ENCODE measurements around the gene RPS6KB2. TPM values are rescaled to one million over a fixed set of nuclear protein-coding genes. Genes with fewer than 3 reads are reported as not detected.

RPS6KB2 gene
- total and polyA plus RNA-seq, 9 of the 15 experiments (the other 6 are each of a cell fraction or from before 2014, with no cell fraction given): 0.42 to 122 (median 82.6) TPM

DNA sequence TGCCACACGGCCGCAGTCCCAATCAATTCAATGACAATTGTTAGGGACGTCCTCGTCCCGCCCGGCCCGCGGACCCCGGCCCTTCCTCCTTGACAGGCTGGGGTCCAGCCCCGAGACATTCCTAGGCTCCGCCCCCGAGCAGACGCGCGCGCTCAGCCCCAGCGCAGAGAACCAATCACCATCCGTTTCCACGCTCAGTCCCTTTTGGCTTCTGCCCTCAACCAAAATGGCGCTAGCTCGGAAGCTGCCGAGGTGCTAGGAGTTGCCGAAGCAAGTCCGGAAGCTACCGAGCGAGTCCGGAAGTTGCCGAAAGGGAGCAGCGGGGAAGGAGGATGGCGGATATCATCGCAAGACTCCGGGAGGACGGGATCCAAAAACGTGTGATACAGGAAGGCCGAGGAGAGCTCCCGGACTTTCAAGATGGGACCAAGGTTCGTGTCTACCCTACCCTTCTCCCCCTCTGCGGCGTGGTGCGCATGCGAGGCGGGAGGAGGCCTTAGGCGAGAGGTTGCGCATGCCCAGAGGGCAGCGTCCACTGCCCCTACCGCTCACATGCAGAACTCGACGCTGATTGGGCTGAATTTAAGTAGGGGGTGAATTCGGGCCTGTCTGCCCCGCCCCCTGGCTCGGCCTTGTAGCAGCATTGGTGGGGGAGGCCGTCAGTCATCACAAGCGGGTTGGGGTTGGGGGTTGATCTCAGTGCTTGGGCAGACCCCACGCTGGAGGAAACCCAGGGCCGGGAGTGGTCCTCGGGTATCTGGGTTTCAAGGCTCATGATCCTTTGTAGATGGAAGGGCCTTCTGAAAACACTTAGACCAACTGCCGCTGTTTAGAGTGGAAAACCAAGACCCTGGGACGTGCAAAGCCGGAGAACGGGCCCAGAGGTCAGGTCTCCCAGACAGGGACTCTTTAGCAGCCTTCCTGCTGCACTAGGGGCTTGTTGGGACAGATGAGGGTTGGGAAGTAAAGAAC is 54.8 kb downstream of the RPS6KB2 start, which contains the start of gene AIP (continued):
- TF ChIP-seq POU5F1 (IDR thresholded peaks at IDR 0.05; ENCODE audit: borderline replicate concordance, low read depth, low read length, partially characterized antibody): no peak
- TF ChIP-seq, protein P1, sequence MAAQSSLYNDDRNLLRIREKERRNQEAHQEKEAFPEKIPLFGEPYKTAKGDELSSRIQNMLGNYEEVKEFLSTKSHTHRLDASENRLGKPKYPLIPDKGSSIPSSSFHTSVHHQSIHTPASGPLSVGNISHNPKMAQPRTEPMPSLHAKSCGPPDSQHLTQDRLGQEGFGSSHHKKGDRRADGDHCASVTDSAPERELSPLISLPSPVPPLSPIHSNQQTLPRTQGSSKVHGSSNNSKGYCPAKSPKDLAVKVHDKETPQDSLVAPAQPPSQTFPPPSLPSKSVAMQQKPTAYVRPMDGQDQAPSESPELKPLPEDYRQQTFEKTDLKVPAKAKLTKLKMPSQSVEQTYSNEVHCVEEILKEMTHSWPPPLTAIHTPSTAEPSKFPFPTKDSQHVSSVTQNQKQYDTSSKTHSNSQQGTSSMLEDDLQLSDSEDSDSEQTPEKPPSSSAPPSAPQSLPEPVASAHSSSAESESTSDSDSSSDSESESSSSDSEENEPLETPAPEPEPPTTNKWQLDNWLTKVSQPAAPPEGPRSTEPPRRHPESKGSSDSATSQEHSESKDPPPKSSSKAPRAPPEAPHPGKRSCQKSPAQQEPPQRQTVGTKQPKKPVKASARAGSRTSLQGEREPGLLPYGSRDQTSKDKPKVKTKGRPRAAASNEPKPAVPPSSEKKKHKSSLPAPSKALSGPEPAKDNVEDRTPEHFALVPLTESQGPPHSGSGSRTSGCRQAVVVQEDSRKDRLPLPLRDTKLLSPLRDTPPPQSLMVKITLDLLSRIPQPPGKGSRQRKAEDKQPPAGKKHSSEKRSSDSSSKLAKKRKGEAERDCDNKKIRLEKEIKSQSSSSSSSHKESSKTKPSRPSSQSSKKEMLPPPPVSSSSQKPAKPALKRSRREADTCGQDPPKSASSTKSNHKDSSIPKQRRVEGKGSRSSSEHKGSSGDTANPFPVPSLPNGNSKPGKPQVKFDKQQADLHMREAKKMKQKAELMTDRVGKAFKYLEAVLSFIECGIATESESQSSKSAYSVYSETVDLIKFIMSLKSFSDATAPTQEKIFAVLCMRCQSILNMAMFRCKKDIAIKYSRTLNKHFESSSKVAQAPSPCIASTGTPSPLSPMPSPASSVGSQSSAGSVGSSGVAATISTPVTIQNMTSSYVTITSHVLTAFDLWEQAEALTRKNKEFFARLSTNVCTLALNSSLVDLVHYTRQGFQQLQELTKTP (IDR thresholded peaks at IDR 0.05; ENCODE audit: low read depth in 1 of 2, partially characterized antibody in 2 of 2): no peak
- peak; percentile 77 for TF ChIP-seq GABPA (tag; conservative IDR thresholded peaks at IDR 0.05; ENCODE audit: low read depth)
- TF ChIP-seq FOXJ2 (tag; IDR thresholded peaks at IDR 0.05): no peak
- no peak for TF ChIP-seq CEBPB (tag; IDR thresholded peaks at IDR 0.05)
- no peak for TF ChIP-seq ID3 (CRISPR knock-in tag; IDR thresholded peaks at IDR 0.05)
- TF ChIP-seq ID3 (tag; IDR thresholded peaks at IDR 0.05): peak; percentile 77; the same call in 1 of the 2 replicates
- TF ChIP-seq POLR2B (IDR thresholded peaks at IDR 0.05; ENCODE audit: low read depth, partially characterized antibody): peak; percentile 75
- TF ChIP-seq POLR2G (IDR thresholded peaks at IDR 0.05; ENCODE audit: low read depth, low read length): peak; percentile 84
- TF ChIP-seq TCFL5 (CRISPR knock-in tag; conservative IDR thresholded peaks at IDR 0.05): no peak
- TF ChIP-seq ZNF398 (CRISPR knock-in tag; IDR thresholded peaks at IDR 0.05): no peak
- no peak for TF ChIP-seq TARDBP (IDR thresholded peaks at IDR 0.05)
- TF ChIP-seq ZC3H11A (IDR thresholded peaks at IDR 0.05; ENCODE audit: low read depth, low read length): no peak
- TF ChIP-seq SFPQ (IDR thresholded peaks at IDR 0.05; ENCODE audit: low read depth, low read length): no peak
- TF ChIP-seq MYC (IDR thresholded peaks at IDR 0.05; ENCODE audit: low read depth, low read length): peak; percentile 21; the same call in 1 of the 2 replicates
- no peak for TF ChIP-seq MYC (CRISPR knock-in tag; IDR thresholded peaks at IDR 0.05; ENCODE audit: borderline replicate concordance, low read depth)
- TF ChIP-seq SMARCB1 (IDR thresholded peaks at IDR 0.05; ENCODE audit: insufficient read length, low read depth): no peak
- TF ChIP-seq TCF7 (IDR thresholded peaks at IDR 0.05; ENCODE audit: borderline replicate concordance): 0 out of 2 replicates have a peak, but pooled peaks have one; percentile 37

Data from K562 (cell line).